Suprapubic skin (tissue), 4 donors: Measurements from ENCODE around the gene FGF12. TPM values are rescaled to one million over a fixed set of nuclear protein-coding genes. Genes with fewer than 3 reads are reported as not detected.
"Not testable (repeated sequence)": the region's sequence is repeated elsewhere in the genome, so short reads cannot be mapped to it uniquely, and the experiment has no call there.

Experiments
- DNase-seq, 2 donors: peaks; one replicate each; pipeline ENCODE4 v3.0.0-alpha.2; 2019; ENCODE audit warnings: low spot score in 2 of 2
- H3K27ac ChIP-seq: fragments of 200-600 bp; sonication (generic); one replicate; pipeline ENCODE4 v1.5.1; 2019
- H3K27me3 ChIP-seq: fragments of 200-600 bp; sonication (generic); one replicate; pipeline ENCODE4 v1.5.1; 2019
- H3K36me3 ChIP-seq: fragments of 200-600 bp; sonication (generic); one replicate; pipeline ENCODE4 v1.5.1; 2019
- H3K4me1 ChIP-seq: fragments of 200-600 bp; sonication (generic); one replicate; pipeline ENCODE4 v1.5.1; 2019
- H3K4me3 ChIP-seq: fragments of 200-600 bp; sonication (generic); one replicate; pipeline ENCODE4 v1.5.1; 2019; ENCODE audit warnings: mild to moderate bottlenecking
- H3K9me3 ChIP-seq: fragments of 200-600 bp; sonication (generic); one replicate; pipeline ENCODE4 v1.5.1; 2019
- EP300 ChIP-seq: sonication (generic); formaldehyde crosslinking; IDR thresholded peaks from one replicate; pipeline ENCODE4 v1.6.1; 2017; ENCODE audit warnings: antibody characterized with exemption
- POLR2A ChIP-seq, 2 donors: fragments of 450-650 bp; IDR thresholded peaks; one replicate each; pipeline ENCODE4 v1.6.1; 2017; ENCODE audit warnings: antibody characterized with exemption in 2 of 2, mild to moderate bottlenecking in 2 of 2, moderate library complexity in 2 of 2
- POLR2AphosphoS5 ChIP-seq, 3 donors: sonication (generic); formaldehyde crosslinking; IDR thresholded peaks; one replicate each; pipeline ENCODE4 v1.6.1; 2017; ENCODE audit warnings: antibody characterized with exemption in 3 of 3
- WGBS: methylation state at CpG from one replicate; pipeline ENCODE4 v1.1.5; 2018; 5-methylcytosine and 5-hydroxymethylcytosine counted together
- total RNA-seq, 4 donors: library from RNA; depleted of rRNA; stranded (reverse); fragments of >200 nt; gene quantifications; one replicate each; pipeline ENCODE4 v1.1.0, GENCODE V29; 2016
- TF ChIP-seq, protein P1 (sequence below), 2 donors: fragments of 200-600 bp in 1 of 2; fragments of 450-650 bp in 1 of 2; sonication (generic) in 1 of 2; IDR thresholded peaks; one replicate each; pipeline ENCODE4 v1.5.1; 2016 to 2019; ENCODE audit warnings: antibody characterized with exemption in 2 of 2, mild to moderate bottlenecking in 1 of 2, moderate library complexity in 1 of 2

FGF12 gene
- total RNA-seq, 4 donors from 2014 or later, result 1.5 to 3.6 (median 1.6) TPM

DNA sequence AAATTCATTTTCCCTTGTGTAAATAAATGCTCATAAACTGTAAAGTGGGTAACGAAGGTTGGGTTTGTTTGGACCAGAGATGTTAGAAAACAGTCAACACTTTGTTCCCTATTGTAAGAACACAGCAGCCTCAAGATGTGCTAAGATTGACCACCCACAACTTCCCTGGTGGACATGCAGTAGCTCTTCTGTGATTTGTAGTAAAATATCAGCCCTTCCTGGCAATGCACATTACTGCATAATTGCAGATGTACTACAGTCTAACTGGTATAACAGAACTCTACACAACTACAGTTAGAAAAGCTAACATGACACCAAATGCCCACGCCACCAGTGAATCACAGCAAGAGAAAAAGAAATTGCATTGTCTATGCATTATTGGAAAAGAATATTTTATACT lies 129.4 kb downstream of the FGF12 start:
- TF ChIP-seq, protein P1, sequence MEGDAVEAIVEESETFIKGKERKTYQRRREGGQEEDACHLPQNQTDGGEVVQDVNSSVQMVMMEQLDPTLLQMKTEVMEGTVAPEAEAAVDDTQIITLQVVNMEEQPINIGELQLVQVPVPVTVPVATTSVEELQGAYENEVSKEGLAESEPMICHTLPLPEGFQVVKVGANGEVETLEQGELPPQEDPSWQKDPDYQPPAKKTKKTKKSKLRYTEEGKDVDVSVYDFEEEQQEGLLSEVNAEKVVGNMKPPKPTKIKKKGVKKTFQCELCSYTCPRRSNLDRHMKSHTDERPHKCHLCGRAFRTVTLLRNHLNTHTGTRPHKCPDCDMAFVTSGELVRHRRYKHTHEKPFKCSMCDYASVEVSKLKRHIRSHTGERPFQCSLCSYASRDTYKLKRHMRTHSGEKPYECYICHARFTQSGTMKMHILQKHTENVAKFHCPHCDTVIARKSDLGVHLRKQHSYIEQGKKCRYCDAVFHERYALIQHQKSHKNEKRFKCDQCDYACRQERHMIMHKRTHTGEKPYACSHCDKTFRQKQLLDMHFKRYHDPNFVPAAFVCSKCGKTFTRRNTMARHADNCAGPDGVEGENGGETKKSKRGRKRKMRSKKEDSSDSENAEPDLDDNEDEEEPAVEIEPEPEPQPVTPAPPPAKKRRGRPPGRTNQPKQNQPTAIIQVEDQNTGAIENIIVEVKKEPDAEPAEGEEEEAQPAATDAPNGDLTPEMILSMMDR (IDR thresholded peaks at IDR 0.05), result no peak
- TF ChIP-seq POLR2AphosphoS5 (IDR thresholded peaks at IDR 0.05) (no peak), EP300 (no peak), POLR2A (IDR thresholded peaks at IDR 0.05) (no peak)
- no peak for DNase-seq
- Histone ChIP-seq H3K36me3 (no peaks in the 10 kb centered on the region), H3K4me1 (no peaks in the 10 kb centered on the region), H3K4me3 (no peak overlapping the region), H3K9me3 (no peaks in the 10 kb centered on the region), H3K27ac (no peak overlapping the region), H3K27me3 (no peaks in the 10 kb centered on the region)
- 60% methylated on average over 2 of the region's 2 CpGs for WGBS

DNA sequence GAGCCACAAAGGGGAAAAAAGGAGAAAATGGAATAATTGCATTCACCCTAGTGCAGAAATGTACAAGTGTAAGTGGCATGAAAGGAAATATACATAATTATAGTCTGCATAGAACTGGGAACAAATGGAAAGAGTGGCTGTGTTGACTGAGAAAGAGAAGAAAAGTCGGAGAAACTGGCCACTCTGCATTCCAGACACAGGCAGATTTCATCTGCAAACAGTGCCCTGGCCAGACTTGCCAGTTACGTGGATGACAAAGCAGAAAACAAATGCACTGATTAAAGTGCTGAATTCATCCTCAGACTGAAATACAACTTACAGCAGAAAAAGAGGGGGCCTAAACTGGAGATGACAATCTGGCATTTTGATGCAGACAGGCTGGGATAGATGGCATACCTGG lies 129.8 kb downstream of the FGF12 start:
- Histone ChIP-seq H3K27me3 (no peaks in the 10 kb centered on the region), H3K4me3 (no peak overlapping the region), H3K27ac (no peak overlapping the region), H3K9me3 (no peaks in the 10 kb centered on the region), H3K4me1 (no peaks in the 10 kb centered on the region), H3K36me3 (no peaks in the 10 kb centered on the region)
- TF ChIP-seq POLR2AphosphoS5 (IDR thresholded peaks at IDR 0.05) (no peak), EP300 (no peak), POLR2A (IDR thresholded peaks at IDR 0.05) (no peak)
- TF ChIP-seq, protein P1 (IDR thresholded peaks at IDR 0.05), result no peak
- 25% methylated on average over 2 of the region's 2 CpGs for WGBS
- DNase-seq, result no peak

DNA sequence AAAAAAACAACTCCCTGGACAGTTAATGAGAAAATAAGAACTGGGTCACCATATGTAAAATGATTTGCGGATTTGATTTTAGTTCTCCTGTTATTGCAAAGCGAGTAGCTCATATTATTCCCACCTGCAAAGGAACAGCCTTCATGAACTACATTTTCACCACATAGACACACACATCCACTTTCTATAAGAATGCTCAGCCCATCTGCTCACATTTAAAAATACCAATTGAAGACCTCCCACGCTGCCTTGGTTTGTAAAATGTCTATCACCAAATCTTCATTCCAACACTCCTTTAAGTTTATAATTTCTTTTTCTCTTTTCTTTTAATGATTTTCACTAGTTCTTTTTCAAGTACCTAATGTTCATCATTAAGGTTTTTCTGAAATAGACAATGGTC lies 148.6 kb downstream of the FGF12 start:
- Histone ChIP-seq H3K27me3 (no peaks in the 10 kb centered on the region), H3K9me3 (no peaks in the 10 kb centered on the region), H3K36me3 (no peaks in the 10 kb centered on the region), H3K4me1 (no peaks in the 10 kb centered on the region), H3K4me3 (no peak overlapping the region), H3K27ac (no peak overlapping the region)
- WGBS, result 89% methylated on average over 3 of the region's 3 CpGs
- TF ChIP-seq, protein P1 (IDR thresholded peaks at IDR 0.05), result no peak
- TF ChIP-seq EP300 (no peak), POLR2A (IDR thresholded peaks at IDR 0.05) (no peak), POLR2AphosphoS5 (IDR thresholded peaks at IDR 0.05) (no peak)
- no peak for DNase-seq

DNA sequence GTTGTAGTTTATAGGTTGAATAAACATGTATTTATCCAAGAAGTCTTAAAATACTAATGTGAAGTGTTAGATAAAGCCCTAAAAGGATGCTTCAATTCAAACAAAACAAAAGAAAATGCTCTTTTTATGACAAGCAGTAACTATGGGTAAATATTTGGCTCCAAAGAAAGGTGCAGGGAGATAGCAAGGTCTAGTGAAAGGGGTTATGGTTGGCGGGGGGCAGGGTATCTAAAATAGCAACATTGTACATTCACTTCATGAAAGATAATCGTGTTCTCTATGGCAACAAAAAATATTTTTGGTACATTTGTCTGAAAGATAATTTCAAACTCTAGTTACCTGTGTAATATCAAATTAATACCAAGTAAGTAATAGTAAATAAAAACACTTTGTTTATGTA lies 149.5 kb downstream of the FGF12 start:
- WGBS, result 71% methylated on average over 2 of the region's 2 CpGs
- Histone ChIP-seq H3K4me3 (no peak overlapping the region), H3K27ac (no peak overlapping the region), H3K4me1 (no peaks in the 10 kb centered on the region), H3K9me3 (no peaks in the 10 kb centered on the region), H3K36me3 (no peaks in the 10 kb centered on the region), H3K27me3 (no peaks in the 10 kb centered on the region)
- no peak for DNase-seq
- TF ChIP-seq EP300 (no peak), POLR2A (IDR thresholded peaks at IDR 0.05) (no peak), POLR2AphosphoS5 (IDR thresholded peaks at IDR 0.05) (no peak)
- TF ChIP-seq, protein P1 (IDR thresholded peaks at IDR 0.05), result no peak

DNA sequence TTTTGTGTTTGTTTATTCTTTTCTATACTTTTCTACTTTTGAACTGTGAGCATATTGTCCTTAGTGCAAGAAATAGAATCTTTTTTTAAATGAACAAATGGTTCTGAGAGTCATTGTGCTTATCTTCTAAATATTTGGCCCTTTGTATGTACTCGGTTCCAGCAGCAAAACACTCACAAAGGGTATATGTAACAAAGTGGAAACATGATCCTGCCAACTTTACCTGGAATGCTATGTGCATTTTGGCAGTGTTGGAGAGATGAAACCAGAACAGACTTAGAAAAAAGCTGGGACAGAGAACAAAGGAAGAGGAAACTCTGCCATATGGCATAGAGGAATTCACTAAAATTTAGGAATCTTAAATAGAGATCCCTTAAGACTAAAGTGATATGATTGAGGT lies 150.1 kb downstream of the FGF12 start:
- 44% methylated on average over 1 of the region's 1 CpG for whole genome bisulfite sequencing
- no peak for DNase-seq
- no peak overlapping the region for H3K27ac ChIP-seq
- no peak overlapping the region for H3K4me3 ChIP-seq
- no peaks in the 10 kb centered on the region for H3K27me3 ChIP-seq
- H3K4me1 ChIP-seq, result no peaks in the 10 kb centered on the region
- H3K9me3 ChIP-seq, result no peaks in the 10 kb centered on the region
- H3K36me3 ChIP-seq, result no peaks in the 10 kb centered on the region
- TF ChIP-seq, protein P1 (IDR thresholded peaks at IDR 0.05), result no peak
- no peak for TF ChIP-seq POLR2A (IDR thresholded peaks at IDR 0.05)
- no peak for TF ChIP-seq EP300
- no peak for TF ChIP-seq POLR2AphosphoS5 (IDR thresholded peaks at IDR 0.05)

DNA sequence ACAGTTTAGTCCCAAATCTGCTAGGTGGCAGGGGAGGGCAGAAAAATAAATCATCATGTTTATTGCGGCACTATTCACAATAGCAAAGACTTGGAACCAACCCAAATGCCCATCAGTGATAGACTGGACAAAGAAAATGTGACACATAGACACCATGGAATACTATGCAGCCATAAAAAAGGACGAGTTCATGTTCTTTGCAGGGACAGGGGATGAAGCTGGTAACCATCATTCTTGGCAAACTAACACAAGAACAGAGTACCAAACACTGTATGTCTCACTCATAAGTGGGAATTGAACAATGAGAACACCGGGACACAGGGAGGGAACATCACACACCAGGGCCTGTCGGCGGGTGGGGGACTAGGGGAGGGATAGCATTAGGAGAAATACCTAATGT lies 150.6 kb downstream of the FGF12 start:
- not testable (repeated sequence) for H3K9me3 ChIP-seq, H3K4me3 ChIP-seq, H3K4me1 ChIP-seq, H3K36me3 ChIP-seq, DNase-seq, H3K27me3 ChIP-seq, H3K27ac ChIP-seq
- WGBS, result 93% methylated on average over 5 of the region's 5 CpGs
